Spleen (tissue), 7 donors: ENCODE data around the gene MYORG.

Experiments used
- POLR2A ChIP-seq, 3 donors: fragments of 450-650 bp; IDR thresholded peaks; one replicate each; pipeline ENCODE4 v1.5.1; 2017; ENCODE audit warnings: antibody characterized with exemption in 3 of 3, mild to moderate bottlenecking in 1 of 3
- POLR2AphosphoS5 ChIP-seq, 3 donors: sonication (generic); formaldehyde crosslinking; IDR thresholded peaks; one replicate each; pipeline ENCODE4 v1.5.1; 2017; ENCODE audit warnings: antibody characterized with exemption in 3 of 3
- TF ChIP-seq, protein P1 (sequence below), 11 experiments: fragments of 200-600 bp in 7 of 11; fragments of 450-650 bp in 4 of 11; sonication (generic) in 4 of 11; IDR thresholded peaks in 8 of 11; conservative IDR thresholded peaks in 3 of 11; 1 replicate in 7 of 11; 2 replicates in 4 of 11; pipeline versions ENCODE4 v1.4.0 to v1.8.0; 2016 to 2021; ENCODE audit warnings: antibody characterized with exemption in 11 of 11, inconsistent platforms in 4 of 11, mild to moderate bottlenecking in 1 of 11
- donor health status: DM: no; HTN: no; CAD: no; lungs with moderate emphysema.
- donor health status: DM: no; HTN: no; CAD: no.
- donor health status: DM: no; HTN: no; CAD: no.

DNA sequence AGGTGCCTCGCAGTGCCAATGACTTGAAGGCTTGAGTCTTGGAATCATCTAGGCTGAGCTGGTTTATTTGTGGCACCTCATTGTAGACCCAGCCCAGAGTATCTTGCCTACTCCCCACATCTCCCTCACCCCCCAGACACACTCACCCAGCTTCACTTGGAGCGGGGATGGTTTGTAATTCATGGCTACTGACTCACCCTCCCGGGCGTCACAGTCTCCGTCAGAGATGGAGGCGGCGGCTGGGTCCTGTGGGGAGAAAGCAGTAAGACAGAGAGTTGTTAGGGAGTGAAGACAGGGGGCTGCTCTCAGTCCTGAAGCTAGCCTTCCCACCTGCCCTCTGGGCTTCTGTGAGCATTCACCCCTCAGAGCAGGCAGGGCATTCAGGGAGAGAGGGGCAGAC is 29.0 kb upstream of the MYORG start:
- TF ChIP-seq, protein P1, sequence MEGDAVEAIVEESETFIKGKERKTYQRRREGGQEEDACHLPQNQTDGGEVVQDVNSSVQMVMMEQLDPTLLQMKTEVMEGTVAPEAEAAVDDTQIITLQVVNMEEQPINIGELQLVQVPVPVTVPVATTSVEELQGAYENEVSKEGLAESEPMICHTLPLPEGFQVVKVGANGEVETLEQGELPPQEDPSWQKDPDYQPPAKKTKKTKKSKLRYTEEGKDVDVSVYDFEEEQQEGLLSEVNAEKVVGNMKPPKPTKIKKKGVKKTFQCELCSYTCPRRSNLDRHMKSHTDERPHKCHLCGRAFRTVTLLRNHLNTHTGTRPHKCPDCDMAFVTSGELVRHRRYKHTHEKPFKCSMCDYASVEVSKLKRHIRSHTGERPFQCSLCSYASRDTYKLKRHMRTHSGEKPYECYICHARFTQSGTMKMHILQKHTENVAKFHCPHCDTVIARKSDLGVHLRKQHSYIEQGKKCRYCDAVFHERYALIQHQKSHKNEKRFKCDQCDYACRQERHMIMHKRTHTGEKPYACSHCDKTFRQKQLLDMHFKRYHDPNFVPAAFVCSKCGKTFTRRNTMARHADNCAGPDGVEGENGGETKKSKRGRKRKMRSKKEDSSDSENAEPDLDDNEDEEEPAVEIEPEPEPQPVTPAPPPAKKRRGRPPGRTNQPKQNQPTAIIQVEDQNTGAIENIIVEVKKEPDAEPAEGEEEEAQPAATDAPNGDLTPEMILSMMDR (IDR thresholded peaks at IDR 0.05 in 8 of 11, conservative IDR thresholded peaks at IDR 0.05 in 3 of 11) = no peak
- TF ChIP-seq POLR2A (IDR thresholded peaks at IDR 0.05) = no peak
- no peak for TF ChIP-seq POLR2AphosphoS5 (IDR thresholded peaks at IDR 0.05)
